Activated CD8-positive, alpha-beta memory T cell treated with anti-CD3 and anti-CD28 coated beads, Interleukin-2, amount 50 U/mL, for 1 hour (primary cell): Measurements from ENCODE around the gene THEM4.

Experiments used
- DNase-seq: peaks from one replicate; pipeline ENCODE4 v3.0.0-alpha.2; 2020; ENCODE audit errors: extremely low read depth

THEM4 gene

DNA sequence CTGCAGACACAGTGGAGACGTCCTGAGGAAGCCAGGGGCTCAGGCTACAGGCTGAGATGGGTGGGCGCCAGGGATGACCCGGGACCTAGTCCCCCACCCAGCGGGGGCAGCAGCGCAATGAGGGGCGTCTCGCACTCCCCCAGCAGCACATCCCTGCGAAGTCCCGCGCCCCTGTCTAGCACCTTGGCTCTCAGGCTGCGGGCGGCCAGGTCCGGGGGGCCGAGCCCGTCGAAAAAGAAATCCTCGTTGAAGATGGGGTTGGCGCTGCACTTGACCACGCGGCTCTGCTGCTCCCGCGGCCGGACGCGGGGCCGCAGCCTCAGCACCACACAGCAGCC is 71.5 kb downstream of the THEM4 start:
- DNase-seq, result no peak

DNA sequence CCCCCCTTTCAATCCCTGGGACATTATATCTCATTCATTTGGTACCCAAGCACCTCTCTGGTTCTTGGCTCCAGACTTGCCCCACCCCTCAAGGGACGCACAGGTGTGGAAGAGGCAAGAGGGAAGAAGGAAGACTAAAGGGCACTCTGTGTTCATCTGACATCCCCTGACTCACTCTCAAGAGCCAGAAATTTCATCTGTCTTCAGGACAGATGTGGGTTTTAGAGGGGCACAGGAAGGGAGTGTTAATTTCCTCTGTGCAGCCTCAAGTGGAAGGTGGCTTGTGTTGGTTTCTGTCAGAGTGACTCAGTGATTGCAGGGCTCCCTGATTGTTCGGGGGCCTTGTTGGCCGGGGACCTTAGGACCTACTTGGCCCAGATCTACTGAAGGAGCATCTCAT is 72.1 kb downstream of the THEM4 start:
- DNase-seq, result no peak

DNA sequence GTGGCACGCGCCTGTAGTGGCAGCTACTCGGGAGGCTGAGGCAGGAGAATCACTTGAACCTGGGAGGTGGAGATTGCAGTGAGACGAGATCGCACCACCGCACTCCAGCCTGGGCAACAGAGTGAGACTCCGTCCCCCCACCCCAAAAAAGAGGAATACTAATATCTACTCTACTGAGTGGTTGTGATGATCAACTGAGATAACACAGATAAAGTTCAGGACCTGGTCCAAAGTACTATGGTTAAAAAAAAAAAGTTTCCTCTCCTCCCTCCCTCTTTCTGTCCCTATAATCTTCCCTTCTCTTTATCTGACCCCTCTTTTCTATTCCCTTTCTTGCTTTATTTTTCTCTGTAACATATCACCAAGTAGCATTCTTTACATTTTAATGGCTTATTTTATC is 73.7 kb downstream of the THEM4 start:
- no peak for DNase-seq

GRCh38 chr1:151834239-151834638 is 75.1 kb downstream of the THEM4 start:
- no peak for DNase-seq

DNA sequence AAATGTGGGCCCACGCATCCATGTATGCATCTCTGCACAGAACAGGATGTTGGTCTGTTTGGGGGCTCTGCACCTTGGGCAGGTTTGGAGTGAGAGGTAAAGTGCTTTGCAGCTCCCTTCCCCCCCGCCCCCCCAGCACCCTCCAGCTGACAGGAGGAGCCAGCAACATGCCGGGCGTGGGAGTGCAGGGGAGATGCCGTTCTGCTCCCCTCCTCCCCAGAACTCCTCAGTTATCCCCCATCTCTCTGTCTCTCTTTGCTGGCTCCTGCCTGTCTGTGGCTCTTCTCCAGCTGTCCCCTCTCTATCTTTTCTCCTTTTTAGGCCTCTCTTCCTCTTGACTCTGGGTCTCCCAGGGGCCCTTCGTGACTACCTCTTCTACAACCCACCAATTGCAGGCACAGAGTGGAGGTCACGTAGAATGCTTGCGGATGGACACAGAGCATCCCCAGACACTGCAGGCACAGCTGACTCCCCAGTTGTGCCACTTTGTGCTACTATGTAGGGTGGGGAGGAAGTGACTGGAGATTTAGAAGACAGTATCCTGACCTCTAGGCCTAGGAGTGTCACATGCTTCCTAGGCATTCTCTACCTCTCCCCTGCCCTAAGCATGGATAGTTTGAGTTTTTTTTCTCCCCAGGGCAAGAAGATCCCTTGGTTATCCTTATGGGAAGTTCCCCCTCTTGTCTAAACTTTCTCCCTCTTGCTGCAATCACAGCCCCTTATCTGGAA is 76.0 kb downstream of the THEM4 start:
- DNase-seq, result no peak

GRCh38 chr1:151832318-151832980 is 76.9 kb downstream of the THEM4 start:
- DNase-seq, result no peak

- no peak for DNase-seq
These were observed 77.7 kb downstream of the THEM4 start, which contains the start of gene RORC for GRCh38 chr1:151831605-151832004. TSS of gene RORC (minus strand) at chr1:151831802. CDS start at chr1:151831764, 38 bp downstream.

DNA sequence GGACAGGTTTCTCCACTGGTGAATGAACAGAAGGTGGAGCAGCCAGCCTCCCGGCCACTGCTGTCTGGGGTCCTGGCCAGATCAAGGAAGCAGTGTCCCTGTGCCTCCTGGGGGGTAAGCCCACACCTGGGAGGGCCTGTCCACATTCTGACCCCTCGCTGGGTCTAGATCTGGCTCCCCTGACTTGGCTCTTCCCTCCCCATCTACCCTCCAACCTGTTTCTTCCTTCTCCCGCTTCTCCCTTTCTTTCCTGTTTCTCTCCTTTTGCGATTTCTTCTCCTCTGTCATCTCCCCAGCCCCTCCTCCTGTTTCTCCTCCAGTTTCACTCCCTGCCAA is 78.1 kb downstream of the THEM4 start:
- no peak for DNase-seq

DNA sequence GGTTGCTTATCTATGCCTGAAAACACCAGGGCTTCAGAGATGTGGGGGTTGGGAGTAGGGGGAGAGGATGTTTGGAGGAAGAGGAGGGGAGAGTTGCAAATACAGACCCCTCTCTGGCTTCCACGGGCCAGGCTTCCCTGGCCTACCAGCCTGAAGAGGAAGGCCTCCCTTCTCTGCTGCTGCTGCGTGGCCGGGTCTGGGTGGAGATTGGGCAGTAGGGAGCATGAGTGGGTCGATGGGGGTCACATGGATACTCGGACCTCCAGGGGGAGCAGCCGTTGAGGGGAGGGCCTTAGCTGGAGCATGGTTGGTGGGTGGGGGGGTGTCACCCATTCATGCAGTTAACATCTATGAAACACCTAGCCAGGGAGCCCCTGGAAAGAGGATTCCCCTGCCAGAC is 79.3 kb downstream of the THEM4 start:
- no peak for DNase-seq

GRCh38 chr1:151829352-151830046 is 79.8 kb downstream of the THEM4 start:
- DNase-seq, result no peak

DNA sequence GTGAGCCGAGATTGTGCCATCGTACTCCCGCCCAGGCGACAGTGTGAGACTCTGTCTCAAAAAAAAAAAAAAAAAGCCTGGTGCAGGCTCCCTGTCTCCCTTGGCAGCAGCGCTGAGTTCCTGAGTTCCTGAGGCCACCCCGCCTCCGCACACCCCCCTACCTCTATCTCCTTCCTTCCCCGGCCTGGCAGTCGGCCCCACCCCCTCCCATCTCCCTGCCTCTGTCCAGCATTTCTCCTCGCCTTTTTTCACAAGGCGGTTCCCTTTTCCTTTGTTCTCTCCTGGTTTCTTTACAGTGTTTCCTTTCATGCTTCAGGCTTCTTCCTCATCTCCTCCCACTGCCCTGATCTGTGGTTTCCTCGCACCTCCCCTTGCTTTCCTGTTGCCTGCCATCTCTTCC is 80.4 kb downstream of the THEM4 start:
- DNase-seq, result no peak

DNA sequence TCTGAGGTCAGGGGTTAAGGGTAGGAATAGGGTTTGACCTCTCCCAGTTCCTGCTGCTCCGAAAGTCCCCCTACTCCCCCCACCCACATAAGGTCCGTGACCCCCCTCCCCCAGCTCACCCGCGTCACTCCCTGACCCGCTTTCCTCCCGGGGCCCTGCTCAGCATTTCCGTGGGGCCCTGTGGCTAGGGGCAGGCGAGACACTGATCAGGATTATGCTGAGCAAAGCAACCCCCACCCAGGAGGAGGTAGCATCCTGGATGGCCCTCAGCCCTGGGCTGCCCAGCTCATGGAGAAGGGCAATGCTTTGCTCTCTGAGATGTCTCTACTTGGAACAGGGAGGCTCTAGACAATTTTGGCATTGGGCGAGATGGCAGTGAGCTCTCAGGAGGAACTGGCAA is 81.5 kb downstream of the THEM4 start:
- no peak for DNase-seq

- no peak for DNase-seq
These were observed 83.3 kb downstream of the THEM4 start for GRCh38 chr1:151825751-151826660.

- DNase-seq, result no peak
These were observed 84.1 kb downstream of the THEM4 start for GRCh38 chr1:151825204-151825603.
